GM12878 (cell line): ENCODE measurements around the gene HSPBAP1.

Source experiments
- ATF7 ChIP-seq: fragments of 450-650 bp; IDR thresholded peaks from 2 replicates; pipeline ENCODE4 v1.6.1; 2016; ENCODE audit warnings: low read depth, mild to moderate bottlenecking
- CBX3 ChIP-seq: fragments of 200-600 bp; sonication (generic); IDR thresholded peaks from 2 replicates; pipeline ENCODE4 v1.6.1; 2016; ENCODE audit warnings: low read depth, borderline replicate concordance
- CTCF ChIP-seq, 3 experiments: IDR thresholded peaks in 2 of 3; conservative IDR thresholded peaks in 1 of 3; 2 replicates each; pipeline ENCODE4 v1.5.1; 2011; ENCODE audit warnings: low read depth in 3 of 3, low read length in 3 of 3, mild to moderate bottlenecking in 3 of 3, control low read depth in 2 of 3, moderate library complexity in 2 of 3, inconsistent platforms in 1 of 3, mixed read lengths in 1 of 3; ENCODE audit not compliant: control insufficient read depth in 2 of 3, insufficient read depth in 1 of 3; ENCODE audit errors: extremely low read depth in 1 of 3
- EGR1 ChIP-seq, 2 experiments: IDR thresholded peaks; 1 replicate in 1 of 2; 2 replicates in 1 of 2; pipeline ENCODE4 v1.6.1; 2011 to 2012; ENCODE audit warnings: low read depth in 2 of 2, low read length in 2 of 2, borderline replicate concordance in 1 of 2, mild to moderate bottlenecking in 1 of 2, moderate library complexity in 1 of 2
- EZH2 ChIP-seq: IDR thresholded peaks from 2 replicates; pipeline ENCODE4 v1.6.1; 2012; ENCODE audit warnings: low read depth, mild to moderate bottlenecking, control low read depth, inconsistent platforms, low read length, borderline replicate concordance; ENCODE audit not compliant: control insufficient read depth
- GABPA ChIP-seq: IDR thresholded peaks from 2 replicates; pipeline ENCODE4 v1.6.1; 2014; ENCODE audit warnings: antibody characterized with exemption, low read depth, mild to moderate bottlenecking, inconsistent platforms
- HCFC1 ChIP-seq: fragments of 150-350 bp; IDR thresholded peaks from 2 replicates; pipeline ENCODE4 v1.6.1; 2014; ENCODE audit warnings: low read length
- IKZF1 ChIP-seq: fragments of 450-650 bp; conservative IDR thresholded peaks from 2 replicates; pipeline ENCODE4 v1.6.1; 2017; ENCODE audit warnings: antibody characterized with exemption, mild to moderate bottlenecking
- IRF3 ChIP-seq: fragments of 450-650 bp; IDR thresholded peaks from 2 replicates; pipeline ENCODE4 v1.6.1; 2014; ENCODE audit warnings: mild to moderate bottlenecking
- MAX ChIP-seq: IDR thresholded peaks from 2 replicates; pipeline ENCODE4 v1.6.1; 2012; ENCODE audit warnings: low read depth, low read length, improper control_type of control experiment
- POLR2A ChIP-seq: IDR thresholded peaks from 2 replicates; pipeline ENCODE4 v1.6.1; 2011; ENCODE audit warnings: low read depth, mild to moderate bottlenecking, low read length
- POLR2AphosphoS2 ChIP-seq: IDR thresholded peaks from 2 replicates; pipeline ENCODE4 v1.6.1; 2011; ENCODE audit warnings: low read depth, mild to moderate bottlenecking, low read length, improper control_type of control experiment, moderate library complexity
- ZBTB11 ChIP-seq: fragments of 450-650 bp; formaldehyde crosslinking; IDR thresholded peaks from 2 replicates; pipeline ENCODE4 v1.5.0; 2022; ENCODE audit warnings: mild to moderate bottlenecking, missing genetic modification characterization
- TF ChIP-seq, protein P1 (sequence below): IDR thresholded peaks from 2 replicates; pipeline ENCODE4 v1.6.1; 2011; ENCODE audit warnings: low read depth, low read length, improper control_type of control experiment, borderline replicate concordance

GRCh38 chr3:122758877-122759560 lies 34.6 kb downstream of the HSPBAP1 start:
- no peak for TF ChIP-seq MAX
- TF ChIP-seq IKZF1 = no peak
- no peak for TF ChIP-seq HCFC1
- TF ChIP-seq ATF7 = no peak
- no peak for TF ChIP-seq CTCF (IDR thresholded peaks at IDR 0.05 in 2 of 3, conservative IDR thresholded peaks at IDR 0.05 in 1 of 3; ENCODE audit: control insufficient read depth in 2 of 3, extremely low read depth in 1 of 3, insufficient read depth in 1 of 3, low read depth in 3 of 3, low read length in 3 of 3)
- TF ChIP-seq IRF3 = no peak
- no peak for TF ChIP-seq POLR2A
- TF ChIP-seq ZBTB11 (CRISPR knock-in tag) = no peak
- TF ChIP-seq POLR2AphosphoS2 = no peak
- no peak for TF ChIP-seq GABPA
- TF ChIP-seq EZH2 = no peak
- TF ChIP-seq, protein P1, sequence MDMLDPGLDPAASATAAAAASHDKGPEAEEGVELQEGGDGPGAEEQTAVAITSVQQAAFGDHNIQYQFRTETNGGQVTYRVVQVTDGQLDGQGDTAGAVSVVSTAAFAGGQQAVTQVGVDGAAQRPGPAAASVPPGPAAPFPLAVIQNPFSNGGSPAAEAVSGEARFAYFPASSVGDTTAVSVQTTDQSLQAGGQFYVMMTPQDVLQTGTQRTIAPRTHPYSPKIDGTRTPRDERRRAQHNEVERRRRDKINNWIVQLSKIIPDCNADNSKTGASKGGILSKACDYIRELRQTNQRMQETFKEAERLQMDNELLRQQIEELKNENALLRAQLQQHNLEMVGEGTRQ = no peak
- TF ChIP-seq EGR1 (IDR thresholded peaks at IDR 0.05; ENCODE audit: borderline replicate concordance in 1 of 2, low read depth in 2 of 2, low read length in 2 of 2) = no peak
- TF ChIP-seq CBX3 = no peak
